ENCODE results near the gene BCL2.

Gene BCL2

GRCh38 chr18:63325086-63325686 is 5.6 kb upstream of the BCL2 start:
- DNase-seq: no peak

- no peak for DNase-seq
Observed at GRCh38 chr18:63322908-63323634, 3.5 kb upstream of the BCL2 start.

- no peak for DNase-seq
Observed at GRCh38 chr18:63322206-63322605, 2.6 kb upstream of the BCL2 start.

- DNase-seq: no peak
Observed at GRCh38 chr18:63321291-63321690, 1.7 kb upstream of the BCL2 start.

- no peak for DNase-seq
Observed at GRCh38 chr18:63320975-63321265, 1.4 kb upstream of the BCL2 start.

- no peak for DNase-seq
Observed at GRCh38 chr18:63320123-63320974, 780 bp upstream of the BCL2 start.

GRCh38 chr18:63318889-63319382 is 633 bp downstream of the BCL2 start:
- no peak for DNase-seq

GRCh38 chr18:63317982-63318888 is 1.3 kb downstream of the BCL2 start:
- DNase-seq: peak; percentile 2

- no peak for DNase-seq
Observed at GRCh38 chr18:63317556-63317946, 2.0 kb downstream of the BCL2 start.

- no peak for DNase-seq
Observed at GRCh38 chr18:63316612-63317555, 2.7 kb downstream of the BCL2 start.

- DNase-seq: no peak
Observed at GRCh38 chr18:63315876-63316275, 3.7 kb downstream of the BCL2 start.

- DNase-seq: no peak
Observed at GRCh38 chr18:63315131-63315662, 4.4 kb downstream of the BCL2 start.

- DNase-seq: no peak
Observed at GRCh38 chr18:63314062-63314790, 5.3 kb downstream of the BCL2 start.

- DNase-seq: no peak
Observed at GRCh38 chr18:63313396-63313917, 6.1 kb downstream of the BCL2 start.

GRCh38 chr18:63312737-63313395 is 6.7 kb downstream of the BCL2 start:
- no peak for DNase-seq

GRCh38 chr18:63312019-63312409 is 7.6 kb downstream of the BCL2 start:
- no peak for DNase-seq

- no peak for DNase-seq
Observed at GRCh38 chr18:63311118-63312018, 8.2 kb downstream of the BCL2 start.

GRCh38 chr18:63309422-63309821 is 10.1 kb downstream of the BCL2 start:
- DNase-seq: no peak

Measured in GOT3 (cell line).